ENCODE measurements around the gene ACTRT3.

Gene ACTRT3

GRCh38 chr3:169772897-169773816 lies 3.8 kb upstream of the ACTRT3 start, which contains the start of gene MYNN:
TSS of gene MYNN (plus strand) at chr3:169773396. CDS start at chr3:169774296, 900 bp downstream.
- TF ChIP-seq CTCF (IDR thresholded peaks at IDR 0.05; ENCODE audit: control insufficient read depth, extremely low read depth, insufficient read depth): no peak
- DNase-seq (ENCODE audit: low read depth): peak; percentile 72
- peak within 1 kb of the TSS; percentile 92 for H3K4me3 ChIP-seq (ENCODE audit: low read depth, low read length)

DNA sequence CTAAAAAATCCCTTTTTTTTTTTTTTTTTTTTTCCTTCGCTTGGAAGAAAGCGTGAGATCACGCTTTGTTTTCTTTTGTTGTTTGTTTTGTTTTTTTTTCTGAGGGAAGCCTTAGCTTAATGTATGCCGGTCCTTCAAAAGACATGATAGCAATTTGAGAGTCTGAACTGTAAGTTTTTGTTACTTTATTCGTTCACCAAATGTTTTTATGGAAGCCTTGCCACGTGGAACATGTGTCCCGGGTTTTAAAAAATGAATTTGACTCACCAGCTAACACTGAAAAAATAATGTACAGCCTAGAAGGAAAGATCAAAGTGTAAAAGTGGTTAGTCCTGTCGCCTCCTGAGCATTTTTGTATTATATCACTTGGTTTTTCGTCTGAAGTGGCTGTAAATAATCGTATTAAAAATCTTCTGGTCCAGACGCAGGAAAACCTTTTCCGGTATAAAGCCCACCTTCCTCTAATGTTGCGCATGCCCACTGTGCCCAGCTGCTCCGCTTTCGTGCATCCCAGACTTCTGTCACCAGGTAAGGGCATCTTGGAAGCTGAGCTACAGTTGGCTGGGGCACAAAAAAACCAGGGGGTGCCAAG lies 3.0 kb upstream of the ACTRT3 start:
- peak; percentile 50 for DNase-seq (ENCODE audit: low read depth)
- peak overlapping the region; percentile 92 for H3K4me3 ChIP-seq (ENCODE audit: low read depth, low read length)
- no peak for TF ChIP-seq CTCF (IDR thresholded peaks at IDR 0.05; ENCODE audit: control insufficient read depth, extremely low read depth, insufficient read depth)

DNA sequence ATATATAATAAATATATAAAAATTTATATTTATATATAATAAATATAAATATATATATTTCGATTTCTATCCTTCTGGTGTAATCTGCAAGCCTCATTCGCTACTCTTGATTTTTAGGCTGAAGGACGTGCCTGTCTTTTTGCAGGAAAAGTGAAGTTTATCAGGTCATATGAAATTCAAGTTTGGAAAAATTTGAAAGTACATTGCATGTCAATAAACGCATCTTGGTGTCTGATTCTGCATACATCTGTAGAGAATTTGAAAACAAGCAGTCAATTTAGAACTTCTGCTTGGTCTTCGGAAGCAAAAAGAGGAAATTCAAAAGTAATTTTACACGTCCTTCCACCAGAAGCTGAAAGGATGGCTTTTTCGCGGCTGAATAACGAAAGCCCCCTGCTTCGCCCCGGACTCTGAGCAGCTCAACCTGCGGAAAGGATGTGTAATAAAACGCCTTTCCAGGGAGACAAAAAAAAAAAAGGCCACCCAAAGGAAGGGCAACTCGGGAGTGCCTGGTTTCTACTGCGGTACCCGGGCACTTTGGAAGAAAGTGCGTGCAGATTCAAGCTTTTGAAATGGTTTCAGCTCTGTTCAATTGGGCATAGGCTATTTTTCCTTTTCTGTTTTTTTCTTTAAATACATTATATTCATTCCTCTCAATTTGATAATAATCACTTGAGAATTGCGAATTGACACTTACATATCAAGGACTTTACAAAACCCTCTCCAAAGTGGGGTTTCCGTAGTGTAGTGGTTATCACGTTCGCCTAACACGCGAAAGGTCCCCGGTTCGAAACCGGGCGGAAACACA lies 2.3 kb upstream of the ACTRT3 start:
- H3K4me3 ChIP-seq (ENCODE audit: low read depth, low read length): peak overlapping the region; percentile 92
- peak; percentile 50 for DNase-seq (ENCODE audit: low read depth)
- no peak for TF ChIP-seq CTCF (IDR thresholded peaks at IDR 0.05; ENCODE audit: control insufficient read depth, extremely low read depth, insufficient read depth)

GRCh38 chr3:169764882-169765612 lies 4.3 kb downstream of the ACTRT3 start, which contains the start of gene TERC:
TSS of gene TERC (minus strand) at chr3:169765060.
- DNase-seq (ENCODE audit: low read depth): peak; percentile 58
- TF ChIP-seq CTCF (IDR thresholded peaks at IDR 0.05; ENCODE audit: control insufficient read depth, extremely low read depth, insufficient read depth): no peak
- H3K4me3 ChIP-seq (ENCODE audit: low read depth, low read length): peak within 1 kb of the TSS; percentile 68

DNA sequence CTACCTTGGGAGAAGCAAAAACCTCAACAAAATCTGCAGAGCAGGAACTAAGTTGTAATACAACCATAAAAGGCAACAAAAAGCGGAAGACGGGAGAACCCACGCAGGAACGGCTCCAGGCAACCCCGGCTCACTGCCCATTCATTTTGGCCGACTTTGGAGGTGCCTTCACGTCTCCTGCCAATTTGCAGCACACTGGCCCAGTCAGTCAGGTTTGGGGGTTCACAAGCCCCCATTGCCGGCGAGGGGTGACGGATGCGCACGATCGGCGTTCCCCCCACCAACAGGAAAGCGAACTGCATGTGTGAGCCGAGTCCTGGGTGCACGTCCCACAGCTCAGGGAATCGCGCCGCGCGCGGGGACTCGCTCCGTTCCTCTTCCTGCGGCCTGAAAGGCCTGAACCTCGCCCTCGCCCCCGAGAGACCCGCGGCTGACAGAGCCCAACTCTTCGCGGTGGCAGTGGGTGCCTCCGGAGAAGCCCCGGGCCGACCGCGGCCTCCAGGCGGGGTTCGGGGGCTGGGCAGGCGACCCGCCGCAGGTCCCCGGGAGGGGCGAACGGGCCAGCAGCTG lies 5.0 kb downstream of the ACTRT3 start:
- peak overlapping the region; percentile 68 for H3K4me3 ChIP-seq (ENCODE audit: low read depth, low read length)
- DNase-seq (ENCODE audit: low read depth): no peak
- TF ChIP-seq CTCF (IDR thresholded peaks at IDR 0.05; ENCODE audit: control insufficient read depth, extremely low read depth, insufficient read depth): no peak

GRCh38 chr3:169760479-169760878 lies 8.9 kb downstream of the ACTRT3 start:
- no peak overlapping the region for H3K4me3 ChIP-seq (ENCODE audit: low read depth, low read length)
- DNase-seq (ENCODE audit: low read depth): no peak

More at GRCh38 chr3:169760479-169760878, 8.9 kb downstream of the ACTRT3 start:
- TF ChIP-seq CTCF (IDR thresholded peaks at IDR 0.05; ENCODE audit: control insufficient read depth, extremely low read depth, insufficient read depth): no peak

All from LNCaP clone FGC (cell line).